K562 (cell line): ENCODE results near the gene ZPBP. TPM values are rescaled to one million over a fixed set of nuclear protein-coding genes. Genes with fewer than 3 reads are reported as not detected.

Source experiments
- ATAC-seq: fragments of 200-7000 bp; cut with Tn5 transposase; 3 replicates; pipeline ENCODE4 v1.9.1; 2020; ENCODE audit warnings: moderate library complexity
- BruUV-seq: library from RNA; stranded (reverse); fragments of 400-500 nt; replicated peaks from 2 replicates; lab custom pipeline; 2021; lab: Mats Ljungman, UMichigan
- CTCF ChIA-PET: fragments of 300-600 bp; formaldehyde crosslinking; extraction: SDS; loops from one replicate; lab custom pipeline; 2021; ENCODE audit warnings: low intra/inter-chr PET ratio; lab: Yijun Ruan, JAX
- POLR2A ChIA-PET: fragments of 300-600, 350-650 bp; sonication (Branson Sonifier 250); formaldehyde crosslinking; extraction: SDS; loops from one replicate; lab custom pipeline; 2021; ENCODE audit warnings: antibody characterized with exemption, inconsistent platforms; lab: Yijun Ruan, JAX
- DNase-seq, 4 experiments: peaks; one replicate each; pipeline versions ENCODE4 v3.0.0 to v3.0.0-alpha.2; 2011 to 2018; ENCODE audit warnings: low spot score in 3 of 4, mixed read lengths in 3 of 4; ENCODE audit errors: extremely low read depth in 1 of 4
- FAIRE-seq: peaks from 2 replicates; lab custom pipeline; 2011; peaks lifted over from hg19 to GRCh38; lab: Jason Lieb, UNC
- H2AFZ ChIP-seq: 2 replicates; pipeline ENCODE4 v1.6.0; 2011; ENCODE audit warnings: low read depth, low read length, control low read depth, inconsistent platforms
- H3K27ac ChIP-seq: fragments of 200-600 bp; 3 replicates; pipeline ENCODE4 v1.8.0; 2011; ENCODE audit warnings: low read depth, mild to moderate bottlenecking, control low read depth, inconsistent platforms, low read length, moderate library complexity, mixed read lengths; ENCODE audit errors: extremely low read depth
- H3K27me3 ChIP-seq, 2 experiments: fragments of 300-600 bp in 1 of 2; 2 replicates in 1 of 2; 3 replicates in 1 of 2; pipeline versions ENCODE4 v1.6.0 to v1.8.0; 2011; ENCODE audit warnings: inconsistent platforms in 2 of 2, low read length in 2 of 2, mild to moderate bottlenecking in 1 of 2, mixed read lengths in 1 of 2, moderate library complexity in 1 of 2; ENCODE audit not compliant: control insufficient read depth in 2 of 2, insufficient read depth in 2 of 2
- H3K36me3 ChIP-seq: fragments of 300-600 bp; 3 replicates; pipeline ENCODE4 v1.8.0; 2011; ENCODE audit warnings: mild to moderate bottlenecking, low read length, inconsistent platforms; ENCODE audit not compliant: control insufficient read depth, insufficient read depth
- H3K4me1 ChIP-seq, 2 experiments: fragments of 200-600 bp in 1 of 2; replicated peaks in 1 of 2; 2 replicates in 1 of 2; 3 replicates in 1 of 2; pipeline versions ENCODE4 v1.5.1 to v1.8.0; 2011; ENCODE audit warnings: inconsistent platforms in 2 of 2, low read length in 2 of 2, mild to moderate bottlenecking in 1 of 2, mixed read lengths in 1 of 2, moderate library complexity in 1 of 2; ENCODE audit not compliant: control insufficient read depth in 2 of 2, insufficient read depth in 2 of 2
- H3K4me2 ChIP-seq: 2 replicates; pipeline ENCODE4 v1.6.1; 2011; ENCODE audit warnings: low read length, control low read depth, inconsistent platforms, mixed read lengths; ENCODE audit not compliant: insufficient read depth
- H3K4me3 ChIP-seq: fragments of 200-600 bp; sonication (generic), shearing (Covaris generic); 2 replicates; pipeline ENCODE4 v1.5.1; 2016; ENCODE audit warnings: control low read depth, inconsistent platforms
- H3K79me2 ChIP-seq: fragments of 200-600 bp; 3 replicates; pipeline ENCODE4 v1.8.0; 2011; ENCODE audit warnings: low read length, inconsistent platforms; ENCODE audit not compliant: control insufficient read depth, insufficient read depth
- H3K9ac ChIP-seq, 2 experiments: 2 replicates each; pipeline versions ENCODE4 v1.6.0 to v1.6.1; 2011; ENCODE audit warnings: low read depth in 2 of 2, low read length in 2 of 2, control low read depth in 1 of 2, inconsistent platforms in 1 of 2, mild to moderate bottlenecking in 1 of 2, mixed read lengths in 1 of 2; ENCODE audit not compliant: insufficient read depth in 1 of 2
- H3K9me1 ChIP-seq: one replicate; pipeline ENCODE4 v1.6.0; 2011; ENCODE audit warnings: inconsistent platforms, mild to moderate bottlenecking, low read length, moderate library complexity; ENCODE audit not compliant: control insufficient read depth, insufficient read depth
- H3K9me3 ChIP-seq: replicated peaks from 2 replicates; pipeline ENCODE4 v1.5.1; 2011; ENCODE audit warnings: low read depth, low read length, inconsistent platforms; ENCODE audit not compliant: control insufficient read depth, insufficient read depth
- H4K20me1 ChIP-seq: replicated peaks from 2 replicates; pipeline ENCODE4 v1.6.1; 2011; ENCODE audit warnings: low read length, inconsistent platforms, mixed read lengths; ENCODE audit not compliant: control insufficient read depth, insufficient read depth
- RAD21 ChIP-seq, 2 experiments: fragments of 250-450 bp in 1 of 2; fragments of 450-650 bp in 1 of 2; sonication (Bioruptor Pico) in 1 of 2; formaldehyde crosslinking in 1 of 2; IDR thresholded peaks in 1 of 2; conservative IDR thresholded peaks in 1 of 2; 2 replicates each; pipeline versions ENCODE4 v1.4.0 to v1.8.0; 2020 to 2022; ENCODE audit warnings: mild to moderate bottlenecking in 2 of 2, moderate library complexity in 1 of 2
- SIX5 ChIP-seq, 2 experiments: IDR thresholded peaks; 2 replicates each; pipeline ENCODE4 v1.6.1; 2011; ENCODE audit warnings: low read length in 2 of 2, borderline replicate concordance in 1 of 2, low read depth in 1 of 2, mild to moderate bottlenecking in 1 of 2, moderate library complexity in 1 of 2; ENCODE audit not compliant: insufficient read depth in 1 of 2
- SMC3 ChIP-seq: conservative IDR thresholded peaks from 2 replicates; pipeline ENCODE4 v1.6.1; 2011; ENCODE audit warnings: low read depth, low read length, improper control_type of control experiment; ENCODE audit not compliant: insufficient read depth
- SRF ChIP-seq, 2 experiments: fragments of 250-450, 450-650 bp in 1 of 2; sonication (Bioruptor Pico) in 1 of 2; sonication (generic) in 1 of 2; formaldehyde crosslinking; IDR thresholded peaks; 2 replicates each; pipeline versions ENCODE4 v1.5.0 to v1.5.1; 2020 to 2022; ENCODE audit warnings: mild to moderate bottlenecking in 1 of 2, missing genetic modification reagents in 1 of 2
- TAL1 ChIP-seq: fragments of 450-650 bp; IDR thresholded peaks from 2 replicates; pipeline ENCODE4 v1.6.1; 2016; ENCODE audit warnings: mild to moderate bottlenecking
- ZNF431 ChIP-seq: sonication (generic); formaldehyde crosslinking; IDR thresholded peaks from 2 replicates; pipeline ENCODE4 v1.8.0; 2022; ENCODE audit warnings: mild to moderate bottlenecking, missing genetic modification reagents
- WGBS: fragments of 100-300 bp; shearing (Covaris generic); methylation state at CpG from one replicate; pipeline ENCODE4 v1.1.6; 2016; ENCODE audit warnings: low coverage, mixed read lengths; ENCODE audit not compliant: insufficient coverage; ENCODE audit errors: missing lambda C conversion rate; 5-methylcytosine and 5-hydroxymethylcytosine counted together
- in situ Hi-C: fragments of 300-500 bp; cut with MboI; formaldehyde crosslinking; loops from 4 replicates; pipeline ENCODE4 v1.15.0; 2018; ENCODE audit warnings: inconsistent platforms, mixed read lengths
- intact Hi-C: fragments of 100-400 bp; cut with micrococcal nuclease; formaldehyde crosslinking; loops from 2 replicates; pipeline ENCODE4 v1.14.2; 2022
- polyA plus RNA-seq, 8 experiments: library from polyadenylated mRNA; depleted of rRNA in 4 of 8; stranded (reverse) in 5 of 8; unstranded in 3 of 8; fragments of >200 nt; fragmentation: Nextera tagmentation in 2 of 8; fragmentation: Illumina TruSeq in 1 of 8; extraction: Ambion mirVana in 2 of 8; extraction: Trizol in 1 of 8; gene quantifications; 2 replicates each; pipeline versions ENCODE4 v1.2.1 to v1.2.3, GENCODE V29; 2011 to 2014; ENCODE audit warnings: inconsistent platforms in 1 of 8, missing spikeins in 1 of 8
- total RNA-seq, 7 experiments: library from RNA; depleted of rRNA in 6 of 7; stranded (reverse); fragments of >200 nt in 6 of 7; fragmentation: Illumina TruSeq in 2 of 7; extraction: Trizol in 2 of 7; gene quantifications; 2 replicates each; pipeline versions ENCODE4 v1.2.1 to v1.2.3, GENCODE V29; 2011 to 2021; ENCODE audit warnings: low replicate concordance in 1 of 7
- TF ChIP-seq, protein P1 (sequence below): fragments of 450-650 bp; formaldehyde crosslinking; IDR thresholded peaks from 2 replicates; pipeline ENCODE4 v1.4.0; 2022; ENCODE audit warnings: missing genetic modification characterization
- TF ChIP-seq, protein P2 (sequence below): IDR thresholded peaks from 2 replicates; pipeline ENCODE4 v1.6.1; 2012; ENCODE audit warnings: low read depth, low read length, improper control_type of control experiment, borderline replicate concordance
- TF ChIP-seq, protein P3 (sequence below): fragments of 450-650 bp; formaldehyde crosslinking; IDR thresholded peaks from 2 replicates; pipeline ENCODE4 v1.4.0; 2020; ENCODE audit warnings: mild to moderate bottlenecking
- TF ChIP-seq, protein P4 (sequence below): fragments of 200-800 bp; sonication (Bioruptor generic); IDR thresholded peaks from 2 replicates; pipeline ENCODE4 v1.6.1; 2017; ENCODE audit warnings: missing genetic modification characterization, missing compliant biosample characterization

The ZPBP gene
- total and polyA plus RNA-seq, 9 of the 15 experiments (the other 6 are each of a cell fraction or from before 2014, with no cell fraction given), result not detected

DNA sequence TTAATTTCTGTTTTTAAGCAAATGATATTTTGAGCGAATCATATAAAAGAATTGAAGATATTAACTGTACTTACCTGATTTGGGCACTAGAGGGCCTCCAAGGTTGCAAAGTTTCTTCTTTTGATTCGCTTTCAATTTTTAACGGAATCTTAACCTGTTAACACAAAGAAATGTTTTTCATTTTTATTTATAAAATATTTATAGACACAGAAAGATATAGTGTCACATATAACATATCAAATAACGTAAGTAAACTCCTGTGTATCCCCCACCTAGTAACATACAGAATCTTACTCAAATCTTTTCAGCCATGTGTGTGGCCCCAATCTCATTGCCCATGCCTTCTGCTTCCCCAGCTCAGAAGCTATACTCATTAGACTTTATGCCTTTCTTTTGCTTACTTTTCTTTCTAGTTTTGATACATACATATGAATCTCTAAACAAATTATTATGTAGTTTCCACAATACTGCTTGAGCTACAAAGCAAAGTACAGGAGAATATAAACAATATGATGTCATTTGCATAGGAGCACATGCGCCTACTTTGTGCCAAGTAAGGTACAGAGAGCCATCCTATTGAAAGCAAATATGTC lies 49.5 kb upstream of the ZPBP start:
- H3K27me3 ChIP-seq, result peaks cover 5 to 14% of the 10 kb centered on the region in 2 experiments; a peak in 2 of 5 replicates
- intact Hi-C loops, result loop anchor here (1.0 to 5.0 kb wide), 3 partner anchors 60 to 276 kb away; no protein-coding TSS in a partner anchor
- peak overlapping the region; percentile 22 for H2AFZ ChIP-seq
- no peaks in the 10 kb centered on the region for H3K36me3 ChIP-seq
- no peak overlapping the region for H3K27ac ChIP-seq
- CTCF ChIA-PET, result interaction anchor here (0.6 to 2.3 kb wide), 5 partner anchors 17 to 536 kb away, joined by 3 to 31 read pairs (median 5); no protein-coding TSS in a partner anchor
- POLR2A ChIA-PET, result no interaction called here
- peak in 3 of 4 experiments; percentile 23 to 55 (median 26) for DNase-seq
- H3K79me2 ChIP-seq, result no peaks in the 10 kb centered on the region
- no peaks in the 10 kb centered on the region for H3K9me1 ChIP-seq
- H3K4me2 ChIP-seq, result no peak overlapping the region; the same call in 1 of the 2 replicates
- H3K9ac ChIP-seq, result no peak overlapping the region
- WGBS, result 21% methylated on average over 5 of the region's 5 CpGs
- no peaks in the 10 kb centered on the region for H3K4me1 ChIP-seq
- peak; percentile 75 for FAIRE-seq
- no peaks in the 10 kb centered on the region for H4K20me1 ChIP-seq
- in situ Hi-C loops, result loop anchor here (25.0 kb wide), 1 partner anchor 1220 kb away; no protein-coding TSS in a partner anchor
- H3K4me3 ChIP-seq, result no peak overlapping the region
- no peaks in the 10 kb centered on the region for H3K9me3 ChIP-seq
- no TSS peak for BruUV-seq
- peak; percentile 69 for ATAC-seq
- peak; percentile 52; the same call in 1 of the 2 replicates for TF ChIP-seq SMC3
- TF ChIP-seq ZNF431 (CRISPR knock-in tag), result no peak
- no peak for TF ChIP-seq TAL1
- TF ChIP-seq, protein P1, sequence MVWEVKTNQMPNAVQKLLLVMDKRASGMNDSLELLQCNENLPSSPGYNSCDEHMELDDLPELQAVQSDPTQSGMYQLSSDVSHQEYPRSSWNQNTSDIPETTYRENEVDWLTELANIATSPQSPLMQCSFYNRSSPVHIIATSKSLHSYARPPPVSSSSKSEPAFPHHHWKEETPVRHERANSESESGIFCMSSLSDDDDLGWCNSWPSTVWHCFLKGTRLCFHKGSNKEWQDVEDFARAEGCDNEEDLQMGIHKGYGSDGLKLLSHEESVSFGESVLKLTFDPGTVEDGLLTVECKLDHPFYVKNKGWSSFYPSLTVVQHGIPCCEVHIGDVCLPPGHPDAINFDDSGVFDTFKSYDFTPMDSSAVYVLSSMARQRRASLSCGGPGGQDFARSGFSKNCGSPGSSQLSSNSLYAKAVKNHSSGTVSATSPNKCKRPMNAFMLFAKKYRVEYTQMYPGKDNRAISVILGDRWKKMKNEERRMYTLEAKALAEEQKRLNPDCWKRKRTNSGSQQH, result no peak
- TF ChIP-seq, protein P2, sequence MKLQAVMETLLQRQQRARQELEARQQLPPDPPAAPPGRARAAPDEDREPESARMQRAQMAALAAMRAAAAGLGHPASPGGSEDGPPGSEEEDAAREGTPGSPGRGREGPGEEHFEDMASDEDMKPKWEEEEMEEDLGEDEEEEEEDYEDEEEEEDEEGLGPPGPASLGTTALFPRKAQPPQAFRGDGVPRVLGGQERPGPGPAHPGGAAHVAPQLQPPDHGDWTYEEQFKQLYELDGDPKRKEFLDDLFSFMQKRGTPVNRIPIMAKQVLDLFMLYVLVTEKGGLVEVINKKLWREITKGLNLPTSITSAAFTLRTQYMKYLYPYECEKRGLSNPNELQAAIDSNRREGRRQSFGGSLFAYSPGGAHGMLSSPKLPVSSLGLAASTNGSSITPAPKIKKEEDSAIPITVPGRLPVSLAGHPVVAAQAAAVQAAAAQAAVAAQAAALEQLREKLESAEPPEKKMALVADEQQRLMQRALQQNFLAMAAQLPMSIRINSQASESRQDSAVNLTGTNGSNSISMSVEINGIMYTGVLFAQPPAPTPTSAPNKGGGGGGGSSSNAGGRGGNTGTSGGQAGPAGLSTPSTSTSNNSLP, result peak; percentile 94; the same call in 1 of the 2 replicates
- TF ChIP-seq, protein P3, sequence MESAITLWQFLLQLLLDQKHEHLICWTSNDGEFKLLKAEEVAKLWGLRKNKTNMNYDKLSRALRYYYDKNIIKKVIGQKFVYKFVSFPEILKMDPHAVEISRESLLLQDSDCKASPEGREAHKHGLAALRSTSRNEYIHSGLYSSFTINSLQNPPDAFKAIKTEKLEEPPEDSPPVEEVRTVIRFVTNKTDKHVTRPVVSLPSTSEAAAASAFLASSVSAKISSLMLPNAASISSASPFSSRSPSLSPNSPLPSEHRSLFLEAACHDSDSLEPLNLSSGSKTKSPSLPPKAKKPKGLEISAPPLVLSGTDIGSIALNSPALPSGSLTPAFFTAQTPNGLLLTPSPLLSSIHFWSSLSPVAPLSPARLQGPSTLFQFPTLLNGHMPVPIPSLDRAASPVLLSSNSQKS (CRISPR knock-in tag), result no peak
- TF ChIP-seq, protein P4, sequence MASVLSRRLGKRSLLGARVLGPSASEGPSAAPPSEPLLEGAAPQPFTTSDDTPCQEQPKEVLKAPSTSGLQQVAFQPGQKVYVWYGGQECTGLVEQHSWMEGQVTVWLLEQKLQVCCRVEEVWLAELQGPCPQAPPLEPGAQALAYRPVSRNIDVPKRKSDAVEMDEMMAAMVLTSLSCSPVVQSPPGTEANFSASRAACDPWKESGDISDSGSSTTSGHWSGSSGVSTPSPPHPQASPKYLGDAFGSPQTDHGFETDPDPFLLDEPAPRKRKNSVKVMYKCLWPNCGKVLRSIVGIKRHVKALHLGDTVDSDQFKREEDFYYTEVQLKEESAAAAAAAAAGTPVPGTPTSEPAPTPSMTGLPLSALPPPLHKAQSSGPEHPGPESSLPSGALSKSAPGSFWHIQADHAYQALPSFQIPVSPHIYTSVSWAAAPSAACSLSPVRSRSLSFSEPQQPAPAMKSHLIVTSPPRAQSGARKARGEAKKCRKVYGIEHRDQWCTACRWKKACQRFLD, result no peak
- no peak for TF ChIP-seq SIX5 (IDR thresholded peaks at IDR 0.05; ENCODE audit: borderline replicate concordance in 1 of 2, insufficient read depth in 1 of 2, low read depth in 1 of 2, low read length in 2 of 2)
- no peak for TF ChIP-seq SRF (CRISPR knock-in tag; IDR thresholded peaks at IDR 0.05)
- peak; percentile 76 to 78 for TF ChIP-seq RAD21 (CRISPR knock-in tag; conservative IDR thresholded peaks at IDR 0.05 in 1 of 2, IDR thresholded peaks at IDR 0.05 in 1 of 2)
